B cell (primary cell): Measurements from ENCODE around the gene OCSTAMP. TPM values are rescaled to one million over a fixed set of nuclear protein-coding genes. Genes with fewer than 3 reads are reported as not detected.

ENCODE experiments used
- ATAC-seq: fragments of 200-7000 bp; cut with Tn5 transposase; one replicate; pipeline ENCODE4 v1.10.0; 2021; ENCODE audit warnings: low read depth, mild to moderate bottlenecking, moderate number of reproducible peaks, moderate library complexity
- CTCF ChIA-PET: fragments of 350-600 bp; sonication (Branson Sonifier 250); formaldehyde crosslinking; loops from one replicate; lab custom pipeline; 2021; ENCODE audit warnings: antibody characterized with exemption, inconsistent platforms; lab: Charles Lee
- POLR2A ChIA-PET: fragments of 350-600 bp; sonication (Branson Sonifier 250); formaldehyde crosslinking; loops from one replicate; lab custom pipeline; 2021; ENCODE audit warnings: antibody characterized with exemption; lab: Charles Lee
- DNase-seq: peaks from one replicate; pipeline ENCODE4 v3.0.0; 2013
- H2AFZ ChIP-seq: 2 replicates; pipeline ENCODE4 v1.6.1; 2012; ENCODE audit warnings: mild to moderate bottlenecking, low read depth, low read length; ENCODE audit not compliant: insufficient read depth, poor library complexity, severe bottlenecking
- H3K27ac ChIP-seq, 2 donors: 1 replicate in 1 of 2; 2 replicates in 1 of 2; pipeline ENCODE4 v1.5.1; 2012 to 2013; ENCODE audit warnings: low read length in 2 of 2, mild to moderate bottlenecking in 2 of 2, moderate library complexity in 1 of 2
- H3K27me3 ChIP-seq, 4 experiments: fragments of 200-600 bp in 1 of 4; sonication (generic) in 1 of 4; replicated peaks in 1 of 4; 1 replicate in 2 of 4; 2 replicates in 2 of 4; pipeline versions ENCODE4 v1.6.1 to v1.7.0; 2013 to 2016; ENCODE audit warnings: low read length in 3 of 4, mild to moderate bottlenecking in 2 of 4, mixed read lengths in 1 of 4, moderate library complexity in 1 of 4; ENCODE audit not compliant: insufficient read depth in 4 of 4, control insufficient read depth in 3 of 4; ENCODE audit errors: control extremely low read depth in 1 of 4
- H3K36me3 ChIP-seq, 2 experiments: replicated peaks in 1 of 2; 1 replicate in 1 of 2; 2 replicates in 1 of 2; pipeline versions ENCODE4 v1.6.1 to v1.7.1; 2013; ENCODE audit warnings: low read length in 1 of 2; ENCODE audit not compliant: insufficient read depth in 2 of 2, control insufficient read depth in 1 of 2; ENCODE audit errors: control extremely low read depth in 1 of 2, extremely low read depth in 1 of 2
- H3K4me1 ChIP-seq, 2 donors: fragments of 200-600 bp in 1 of 2; sonication (generic) in 1 of 2; 1 replicate in 1 of 2; 2 replicates in 1 of 2; pipeline versions ENCODE4 v1.5.1 to v1.6.1; 2013 to 2017; ENCODE audit warnings: low read length in 2 of 2; ENCODE audit not compliant: control insufficient read depth in 2 of 2, insufficient read depth in 2 of 2
- H3K4me2 ChIP-seq: replicated peaks from 2 replicates; pipeline ENCODE3; 2012; ENCODE audit warnings: mild to moderate bottlenecking, low read depth, low read length; ENCODE audit not compliant: poor library complexity, severe bottlenecking
- H3K4me3 ChIP-seq, 5 experiments: fragments of 200-600 bp in 1 of 5; sonication (generic) in 1 of 5; 1 replicate in 3 of 5; 2 replicates in 2 of 5; pipeline versions ENCODE4 v1.5.1 to v1.7.0; 2011 to 2016; ENCODE audit warnings: low read length in 4 of 5, mild to moderate bottlenecking in 4 of 5, low read depth in 2 of 5, control low read depth in 1 of 5, moderate library complexity in 1 of 5; ENCODE audit not compliant: insufficient read depth in 1 of 5; ENCODE audit errors: control extremely low read depth in 1 of 5, extremely low read depth in 1 of 5
- H3K79me2 ChIP-seq: fragments of 200-600 bp; sonication (generic); one replicate; pipeline ENCODE4 v1.6.0; 2016; ENCODE audit warnings: low read length; ENCODE audit not compliant: control insufficient read depth, insufficient read depth
- H3K9ac ChIP-seq: fragments of 200-600 bp; sonication (generic); 2 replicates; pipeline ENCODE4 v1.6.1; 2017; ENCODE audit warnings: mild to moderate bottlenecking, low read length, moderate library complexity
- H3K9me3 ChIP-seq, 3 donors: one replicate each; pipeline versions ENCODE4 v1.6.1 to v1.7.1; 2013; ENCODE audit warnings: low read length in 2 of 3; ENCODE audit not compliant: control insufficient read depth in 2 of 3, insufficient read depth in 1 of 3; ENCODE audit errors: control extremely low read depth in 1 of 3
- H4K20me1 ChIP-seq: 2 replicates; pipeline ENCODE4 v1.6.0; 2012; ENCODE audit warnings: mild to moderate bottlenecking, low read length; ENCODE audit not compliant: insufficient read depth, control insufficient read depth, poor library complexity, severe bottlenecking
- H3K27ac Mint-ChIP-seq: one replicate; pipeline ENCODE4 v1.8.0; 2021; ENCODE audit warnings: mixed read lengths
- H3K27me3 Mint-ChIP-seq: one replicate; pipeline ENCODE4 v1.8.0; 2021; ENCODE audit warnings: mixed read lengths
- H3K4me1 Mint-ChIP-seq: one replicate; pipeline ENCODE4 v1.8.0; 2021; ENCODE audit warnings: mixed read lengths
- H3K4me3 Mint-ChIP-seq: one replicate; pipeline ENCODE4 v1.8.0; 2021; ENCODE audit warnings: mixed read lengths
- H3K9me3 Mint-ChIP-seq: one replicate; pipeline ENCODE4 v1.8.0; 2022; ENCODE audit warnings: mixed read lengths; ENCODE audit not compliant: insufficient read depth
- CTCF ChIP-seq: fragments of 200-600 bp; IDR thresholded peaks from one replicate; pipeline ENCODE4 v1.8.0; 2022; ENCODE audit warnings: antibody characterized with exemption, mild to moderate bottlenecking
- EZH2 ChIP-seq: IDR thresholded peaks from 2 replicates; pipeline ENCODE4 v1.6.1; 2012; ENCODE audit warnings: borderline replicate concordance, low read depth, mild to moderate bottlenecking, moderate library complexity, low read length; ENCODE audit not compliant: insufficient read depth, poor library complexity, severe bottlenecking
- WGBS: methylation state at CpG from one replicate; pipeline ENCODE4 v1.1.5; 2013; ENCODE audit warnings: missing lambda C conversion rate; ENCODE audit not compliant: insufficient coverage; 5-methylcytosine and 5-hydroxymethylcytosine counted together
- intact Hi-C: fragments of 100-400 bp; cut with micrococcal nuclease; formaldehyde crosslinking; loops from one replicate; pipeline ENCODE4 v1.10.0; 2022
- polyA plus RNA-seq: library from polyadenylated mRNA; depleted of rRNA; stranded (reverse); fragments of >200 nt; gene quantifications from 2 replicates; pipeline ENCODE4 v1.2.3, GENCODE V29; 2012
- total RNA-seq, 2 donors: library from RNA; stranded (reverse); fragments of 120-200 nt in 1 of 2; gene quantifications; 1 replicate in 1 of 2; 2 replicates in 1 of 2; pipeline versions ENCODE4 v1.2.3 to v1.2.4, GENCODE V29; 2013 to 2022

OCSTAMP gene
- total and polyA plus RNA-seq, 2 donors (not counting 1 experiment from before 2014, with no cell fraction given) = not detected

GRCh38 chr20:46594725-46595124 is 44.3 kb upstream of the OCSTAMP start:
- TF ChIP-seq CTCF (no peak), EZH2 (no peak)
- Mint-ChIP-seq H3K4me3 (no peak overlapping the region), H3K4me1 (no peaks in the 10 kb centered on the region), H3K9me3 (no peaks in the 10 kb centered on the region), H3K27ac (no peak overlapping the region), H3K27me3 (peaks cover 30% of the 10 kb centered on the region)
- H2AFZ ChIP-seq = no peak overlapping the region
- no peak overlapping the region for H3K9ac ChIP-seq
- no peak for ATAC-seq
- ChIA-PET POLR2A (no interaction called here), CTCF (no interaction called here)
- no peaks in the 10 kb centered on the region for H3K4me1 ChIP-seq
- H3K9me3 ChIP-seq = no peaks in the 10 kb centered on the region
- WGBS = no CpG with 5 or more reads among the region's 2 CpGs
- no peak for DNase-seq
- H3K4me3 ChIP-seq = no peak overlapping the region
- no peaks in the 10 kb centered on the region for H3K79me2 ChIP-seq
- H3K27me3 ChIP-seq = peaks cover 0 to 6% (median 4%) of the 10 kb centered on the region in 4 experiments
- H3K36me3 ChIP-seq = no peaks in the 10 kb centered on the region
- H4K20me1 ChIP-seq = no peaks in the 10 kb centered on the region
- intact Hi-C loops = no loop called here
- H3K4me2 ChIP-seq = no peak overlapping the region
- no peak overlapping the region for H3K27ac ChIP-seq

- Mint-ChIP-seq H3K4me3 (no peak overlapping the region), H3K4me1 (no peaks in the 10 kb centered on the region), H3K27me3 (peaks cover 17% of the 10 kb centered on the region), H3K9me3 (no peaks in the 10 kb centered on the region), H3K27ac (no peak overlapping the region)
- no CpG with 5 or more reads among the region's 4 CpGs for WGBS
- no peak overlapping the region for H3K9ac ChIP-seq
- ATAC-seq (no peak), DNase-seq (no peak)
- H3K9me3 ChIP-seq = no peaks in the 10 kb centered on the region
- H3K27ac ChIP-seq = no peak overlapping the region
- TF ChIP-seq CTCF = no peak
- no peak for TF ChIP-seq EZH2
- H4K20me1 ChIP-seq = no peaks in the 10 kb centered on the region
- H3K4me3 ChIP-seq = no peak overlapping the region
- H3K79me2 ChIP-seq = no peaks in the 10 kb centered on the region
- POLR2A ChIA-PET = no interaction called here
- H3K36me3 ChIP-seq = no peaks in the 10 kb centered on the region
- H2AFZ ChIP-seq = no peak overlapping the region
- H3K4me1 ChIP-seq = no peaks in the 10 kb centered on the region
- no peak overlapping the region for H3K4me2 ChIP-seq
- intact Hi-C loops = no loop called here
- H3K27me3 ChIP-seq = peaks cover 0 to 9% (median 0%) of the 10 kb centered on the region in 4 experiments
- CTCF ChIA-PET = interaction anchor here (0.8 kb wide), 1 partner anchor 11 kb away, joined by 4 read pairs; no protein-coding TSS in a partner anchor
These were observed 42.3 kb upstream of the OCSTAMP start for GRCh38 chr20:46592580-46593362.
